ENCODE data around the gene TJP2. TPM values are rescaled to one million over a fixed set of nuclear protein-coding genes. Genes with fewer than 3 reads are reported as not detected.
A peak's percentile ranks its signal among the peaks of the same experiment; 100 is the strongest.

The TJP2 gene
- total RNA-seq, 3 donors from 2014 or later (not counting 1 experiment from before 2014, with no cell fraction given) = 6.8 to 10.0 (median 9.6) TPM

GRCh38 chr9:69260161-69260560 is 86.1 kb downstream of the TJP2 start:
- Mint-ChIP-seq H3K27me3 (ENCODE audit: low read depth in 2 of 2) (peaks cover 6 to 10% of the 10 kb centered on the region in 2 donors), H3K4me3 (no peak overlapping the region), H3K27ac (no peak overlapping the region), H3K9me3 (no peaks in the 10 kb centered on the region), H3K4me1 (no peaks in the 10 kb centered on the region), H3K36me3 (no peaks in the 10 kb centered on the region)
- Histone ChIP-seq H3K9me3 (ENCODE audit: control insufficient read depth, insufficient read depth, low read length) (no peaks in the 10 kb centered on the region), H3K27ac (ENCODE audit: low read length) (no peak overlapping the region), H3K36me3 (ENCODE audit: control insufficient read depth, insufficient read depth, low read length) (no peaks in the 10 kb centered on the region), H3K27me3 (ENCODE audit: control insufficient read depth, insufficient read depth, low read length) (no peaks in the 10 kb centered on the region), H3K4me1 (ENCODE audit: control insufficient read depth, insufficient read depth, low read length) (no peaks in the 10 kb centered on the region), H3K4me3 (ENCODE audit: low read length) (no peak overlapping the region)
- ATAC-seq = no peak
- WGBS (ENCODE audit: insufficient coverage) = 80% methylated on average over 3 of the region's 5 CpGs
- TF ChIP-seq, protein P1, sequence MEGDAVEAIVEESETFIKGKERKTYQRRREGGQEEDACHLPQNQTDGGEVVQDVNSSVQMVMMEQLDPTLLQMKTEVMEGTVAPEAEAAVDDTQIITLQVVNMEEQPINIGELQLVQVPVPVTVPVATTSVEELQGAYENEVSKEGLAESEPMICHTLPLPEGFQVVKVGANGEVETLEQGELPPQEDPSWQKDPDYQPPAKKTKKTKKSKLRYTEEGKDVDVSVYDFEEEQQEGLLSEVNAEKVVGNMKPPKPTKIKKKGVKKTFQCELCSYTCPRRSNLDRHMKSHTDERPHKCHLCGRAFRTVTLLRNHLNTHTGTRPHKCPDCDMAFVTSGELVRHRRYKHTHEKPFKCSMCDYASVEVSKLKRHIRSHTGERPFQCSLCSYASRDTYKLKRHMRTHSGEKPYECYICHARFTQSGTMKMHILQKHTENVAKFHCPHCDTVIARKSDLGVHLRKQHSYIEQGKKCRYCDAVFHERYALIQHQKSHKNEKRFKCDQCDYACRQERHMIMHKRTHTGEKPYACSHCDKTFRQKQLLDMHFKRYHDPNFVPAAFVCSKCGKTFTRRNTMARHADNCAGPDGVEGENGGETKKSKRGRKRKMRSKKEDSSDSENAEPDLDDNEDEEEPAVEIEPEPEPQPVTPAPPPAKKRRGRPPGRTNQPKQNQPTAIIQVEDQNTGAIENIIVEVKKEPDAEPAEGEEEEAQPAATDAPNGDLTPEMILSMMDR (IDR thresholded peaks at IDR 0.05) = no peak
- intact Hi-C loops (cut with micrococcal nuclease) = no loop called here
- DNase-seq = no peak

- Histone ChIP-seq H3K36me3 (ENCODE audit: control insufficient read depth, insufficient read depth, low read length) (no peaks in the 10 kb centered on the region), H3K4me1 (ENCODE audit: control insufficient read depth, insufficient read depth, low read length) (no peaks in the 10 kb centered on the region), H3K9me3 (ENCODE audit: control insufficient read depth, insufficient read depth, low read length) (no peaks in the 10 kb centered on the region), H3K4me3 (ENCODE audit: low read length) (no peak overlapping the region), H3K27me3 (ENCODE audit: control insufficient read depth, insufficient read depth, low read length) (no peaks in the 10 kb centered on the region), H3K27ac (ENCODE audit: low read length) (no peak overlapping the region)
- ATAC-seq (no peak), DNase-seq (no peak)
- TF ChIP-seq, protein P1 (IDR thresholded peaks at IDR 0.05) = no peak
- Mint-ChIP-seq H3K9me3 (no peaks in the 10 kb centered on the region), H3K4me1 (no peaks in the 10 kb centered on the region), H3K27ac (no peak overlapping the region), H3K36me3 (no peaks in the 10 kb centered on the region), H3K27me3 (ENCODE audit: low read depth in 2 of 2) (peaks cover 9 to 13% of the 10 kb centered on the region in 2 donors), H3K4me3 (no peak overlapping the region)
- intact Hi-C loops (cut with micrococcal nuclease) = no loop called here
- 88% methylated on average over 2 of the region's 3 CpGs for WGBS (ENCODE audit: insufficient coverage)
These were observed 87.6 kb downstream of the TJP2 start for GRCh38 chr9:69261636-69262035.

GRCh38 chr9:69264526-69264925 is 90.4 kb downstream of the TJP2 start:
- H3K27me3 ChIP-seq (ENCODE audit: control insufficient read depth, insufficient read depth, low read length) = no peaks in the 10 kb centered on the region
- TF ChIP-seq, protein P1 (IDR thresholded peaks at IDR 0.05) = no peak
- Mint-ChIP-seq H3K9me3 (no peaks in the 10 kb centered on the region), H3K4me1 (no peaks in the 10 kb centered on the region), H3K36me3 (no peaks in the 10 kb centered on the region), H3K4me3 (no peak overlapping the region), H3K27me3 (ENCODE audit: low read depth in 2 of 2) (peaks cover 9 to 13% of the 10 kb centered on the region in 2 donors), H3K27ac (no peak overlapping the region)
- H3K4me3 ChIP-seq (ENCODE audit: low read length) = no peak overlapping the region
- intact Hi-C loops (cut with micrococcal nuclease) = no loop called here
- WGBS (ENCODE audit: insufficient coverage) = 38% methylated on average over 7 of the region's 7 CpGs
- H3K4me1 ChIP-seq (ENCODE audit: control insufficient read depth, insufficient read depth, low read length) = no peaks in the 10 kb centered on the region
- no peaks in the 10 kb centered on the region for H3K9me3 ChIP-seq (ENCODE audit: control insufficient read depth, insufficient read depth, low read length)
- no peak for DNase-seq
- no peak overlapping the region for H3K27ac ChIP-seq (ENCODE audit: low read length)
- H3K36me3 ChIP-seq (ENCODE audit: control insufficient read depth, insufficient read depth, low read length) = no peaks in the 10 kb centered on the region
- ATAC-seq = peak in 1 of 3 donors; percentile 22

DNA sequence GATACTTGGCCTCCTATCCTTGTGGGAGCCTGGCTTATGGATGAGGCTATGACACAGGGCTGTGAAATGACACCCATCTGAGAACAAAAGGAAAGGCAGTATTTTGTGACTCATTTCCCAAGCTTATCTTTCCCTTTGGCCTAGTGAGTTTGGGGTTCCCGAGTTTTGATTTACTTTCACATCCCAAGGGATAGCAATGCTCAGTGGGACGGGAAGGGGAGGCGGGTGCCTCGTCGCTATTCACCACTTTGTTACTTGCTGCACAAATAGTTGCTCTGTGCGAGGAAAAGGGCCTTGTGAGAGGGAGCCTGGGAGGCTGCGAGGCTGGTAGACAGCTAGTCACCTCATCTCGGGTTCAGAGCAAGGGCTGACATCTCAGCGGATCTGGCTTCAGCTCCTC is 91.8 kb downstream of the TJP2 start:
- no peak overlapping the region for H3K27ac Mint-ChIP-seq
- ATAC-seq (no peak), DNase-seq (no peak)
- peaks cover 9 to 13% of the 10 kb centered on the region in 2 donors for H3K27me3 Mint-ChIP-seq (ENCODE audit: low read depth in 2 of 2)
- intact Hi-C loops (cut with micrococcal nuclease) = no loop called here
- no peak overlapping the region for H3K4me3 ChIP-seq (ENCODE audit: low read length)
- H3K27ac ChIP-seq (ENCODE audit: low read length) = no peak overlapping the region
- H3K4me1 Mint-ChIP-seq = no peaks in the 10 kb centered on the region
- no peak overlapping the region for H3K4me3 Mint-ChIP-seq
- no peaks in the 10 kb centered on the region for H3K9me3 ChIP-seq (ENCODE audit: control insufficient read depth, insufficient read depth, low read length)
- H3K36me3 Mint-ChIP-seq = no peaks in the 10 kb centered on the region
- H3K9me3 Mint-ChIP-seq = no peaks in the 10 kb centered on the region
- H3K27me3 ChIP-seq (ENCODE audit: control insufficient read depth, insufficient read depth, low read length) = no peaks in the 10 kb centered on the region
- TF ChIP-seq, protein P1 (IDR thresholded peaks at IDR 0.05) = no peak
- H3K36me3 ChIP-seq (ENCODE audit: control insufficient read depth, insufficient read depth, low read length) = no peaks in the 10 kb centered on the region
- 94% methylated on average over 9 of the region's 9 CpGs for WGBS (ENCODE audit: insufficient coverage)
- no peaks in the 10 kb centered on the region for H3K4me1 ChIP-seq (ENCODE audit: control insufficient read depth, insufficient read depth, low read length)
